Aorta (tissue), 5 donors: ENCODE measurements around the gene AGK. TPM values are rescaled to one million over a fixed set of nuclear protein-coding genes. Genes with fewer than 3 reads are reported as not detected.

ENCODE experiments used
- ATAC-seq: fragments of 200-7000 bp; cut with Tn5 transposase; one replicate; pipeline ENCODE4 v1.9.1; 2022; ENCODE audit warnings: moderate library complexity; ENCODE audit not compliant: low FRiP score
- DNase-seq, 2 donors: peaks; one replicate each; pipeline ENCODE4 v3.0.0-alpha.2; 2020
- H3K27ac ChIP-seq, 2 donors: one replicate each; pipeline ENCODE4 v1.5.1; 2013; ENCODE audit warnings: low read length in 2 of 2, mild to moderate bottlenecking in 2 of 2, moderate library complexity in 2 of 2, control low read depth in 1 of 2, inconsistent platforms in 1 of 2, low read depth in 1 of 2
- H3K27me3 ChIP-seq, 2 donors: one replicate each; pipeline ENCODE4 v1.6.1; 2013; ENCODE audit warnings: control low read depth in 1 of 2, low read length in 1 of 2, mild to moderate bottlenecking in 1 of 2, moderate library complexity in 1 of 2; ENCODE audit not compliant: insufficient read depth in 2 of 2, control insufficient read depth in 1 of 2
- H3K36me3 ChIP-seq, 2 donors: one replicate each; pipeline ENCODE4 v1.6.1; 2013; ENCODE audit warnings: control low read depth in 1 of 2, low read length in 1 of 2, mild to moderate bottlenecking in 1 of 2; ENCODE audit not compliant: insufficient read depth in 2 of 2, control insufficient read depth in 1 of 2
- H3K4me1 ChIP-seq, 2 donors: one replicate each; pipeline ENCODE4 v1.6.1; 2013; ENCODE audit warnings: low read length in 2 of 2, control low read depth in 1 of 2, mild to moderate bottlenecking in 1 of 2, moderate library complexity in 1 of 2; ENCODE audit not compliant: insufficient read depth in 2 of 2, control insufficient read depth in 1 of 2
- H3K4me3 ChIP-seq, 2 donors: one replicate each; pipeline ENCODE4 v1.5.1; 2013; ENCODE audit warnings: low read length in 2 of 2, control low read depth in 1 of 2, mild to moderate bottlenecking in 1 of 2
- H3K9me3 ChIP-seq: one replicate; pipeline ENCODE4 v1.6.1; 2013; ENCODE audit warnings: mild to moderate bottlenecking, low read length; ENCODE audit not compliant: control insufficient read depth
- WGBS, 2 donors: extraction: QIAGEN DNeasy Blood & Tissue Kit; methylation state at CpG; one replicate each; pipeline ENCODE4 v1.1.7; 2013; 5-methylcytosine and 5-hydroxymethylcytosine counted together
- intact Hi-C, 2 donors: fragments of 100-400 bp; cut with DNase I; formaldehyde crosslinking; loops; one replicate each; pipeline versions ENCODE4 v1.14.2 to v1.15.0; 2022
- polyA plus RNA-seq, 2 donors: library from polyadenylated mRNA; stranded (reverse); fragments of 200-250 nt; gene quantifications; one replicate each; pipeline ENCODE4 v1.2.3, GENCODE V29; 2013
- total RNA-seq, 2 donors: library from RNA; stranded (reverse); fragmentation: NEBNext Ultra II Directional; extraction: Animal tissue kit (Norgen Biotek cat#: 25700); gene quantifications; one replicate each; pipeline ENCODE4 v1.2.1, GENCODE V29; 2021
- donor health status: healthy with polysubstance abuse.
- donor health status: Bipolar disorder and iron deficiency.
- donor health status: DM: no; HTN: no; CAD: no.
- donor health status: DM: no; HTN: no; CAD: no.
- donor health status: DM: yes; HTN: yes; CAD: no.

The AGK gene
- total and polyA plus RNA-seq, 4 donors, result 4.6 to 29.3 (median 16.3) TPM

DNA sequence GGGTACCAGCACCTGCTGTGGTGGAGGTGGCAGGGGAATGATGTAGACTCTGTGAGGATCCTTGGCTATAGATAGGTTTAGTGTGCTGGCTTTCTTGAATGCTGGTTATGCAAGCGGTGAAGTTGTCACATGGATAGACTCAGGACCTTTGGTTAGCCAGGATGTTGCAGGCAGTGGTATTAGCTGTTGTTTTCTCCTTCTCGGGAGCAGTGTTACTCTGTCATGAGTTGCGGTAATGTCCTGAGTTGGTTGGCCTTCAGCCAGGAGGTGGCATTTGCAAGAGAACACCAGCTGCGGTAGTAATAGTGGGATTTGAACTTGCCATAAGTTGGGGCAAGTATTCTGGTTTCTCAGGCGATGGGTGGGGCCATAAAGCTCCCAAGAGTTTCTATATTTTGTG is 10.8 kb downstream of the AGK start:
- Histone ChIP-seq H3K27me3 (peaks cover 0 to 2% of the 10 kb centered on the region in 2 donors), H3K4me3 (no peak overlapping the region), H3K27ac (no peak overlapping the region), H3K4me1 (no peaks in the 10 kb centered on the region), H3K9me3 (no peaks in the 10 kb centered on the region), H3K36me3 (peaks cover 0 to 7% of the 10 kb centered on the region in 2 donors)
- ATAC-seq, result no peak
- no peak for DNase-seq
- intact Hi-C loops, result no loop called here
- WGBS, 2 donors, result 90 to 92% methylated on average over 5 of the region's 5 CpGs

DNA sequence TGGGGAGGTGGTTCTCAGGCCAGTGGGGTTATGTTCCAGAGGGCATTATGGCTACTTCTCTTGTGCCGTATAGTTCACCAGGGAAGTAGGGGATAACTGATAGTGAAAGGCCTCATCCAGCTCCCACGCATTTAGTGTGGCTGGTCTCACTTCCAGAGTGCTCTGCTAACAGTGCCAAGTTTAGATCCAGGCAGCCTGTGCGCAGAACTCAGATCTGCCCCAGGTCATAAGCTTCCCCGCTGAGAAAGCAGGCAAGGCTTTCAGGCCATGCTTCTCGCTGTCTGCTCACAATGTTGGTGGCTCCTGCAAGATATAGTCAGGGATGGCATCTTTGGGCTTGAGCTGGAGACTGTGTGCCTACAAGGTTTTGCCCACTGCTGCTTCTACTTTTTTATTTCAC is 11.3 kb downstream of the AGK start:
- Histone ChIP-seq H3K9me3 (no peaks in the 10 kb centered on the region), H3K4me1 (no peaks in the 10 kb centered on the region), H3K4me3 (no peak overlapping the region), H3K27me3 (peaks cover 0 to 2% of the 10 kb centered on the region in 2 donors), H3K27ac (no peak overlapping the region), H3K36me3 (peaks cover 0 to 7% of the 10 kb centered on the region in 2 donors)
- 95 to 96% methylated on average over 5 of the region's 5 CpGs for WGBS, 2 donors
- no peak for ATAC-seq
- no peak for DNase-seq
- intact Hi-C loops, result no loop called here

DNA sequence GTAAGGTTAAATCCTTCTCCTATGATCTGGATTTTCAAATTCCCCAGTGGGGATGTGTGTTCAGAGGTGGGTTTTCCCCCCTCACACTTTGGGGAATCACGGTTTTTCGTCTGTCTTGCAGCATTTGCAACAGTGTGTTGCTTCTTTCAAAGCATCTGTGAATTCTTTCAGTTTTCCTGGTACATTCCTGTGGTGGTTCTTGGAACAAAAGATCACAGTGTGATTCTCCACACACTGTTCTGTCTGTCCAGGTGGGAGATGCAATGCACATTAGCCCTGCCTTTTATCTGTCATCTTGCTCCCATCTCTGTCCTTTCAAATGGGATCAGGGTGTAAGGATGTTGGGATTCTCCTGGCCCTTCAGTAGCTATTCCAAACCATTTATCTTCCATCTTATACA is 11.8 kb downstream of the AGK start:
- intact Hi-C loops, result no loop called here
- no peak overlapping the region for H3K4me3 ChIP-seq
- no peaks in the 10 kb centered on the region for H3K4me1 ChIP-seq
- H3K27me3 ChIP-seq, result peaks cover 0 to 2% of the 10 kb centered on the region in 2 donors
- peaks cover 0 to 7% of the 10 kb centered on the region in 2 donors for H3K36me3 ChIP-seq
- no peaks in the 10 kb centered on the region for H3K9me3 ChIP-seq
- DNase-seq (no peak), ATAC-seq (no peak)
- 91 to 92% methylated on average over 2 of the region's 2 CpGs for WGBS, 2 donors
- no peak overlapping the region for H3K27ac ChIP-seq

DNA sequence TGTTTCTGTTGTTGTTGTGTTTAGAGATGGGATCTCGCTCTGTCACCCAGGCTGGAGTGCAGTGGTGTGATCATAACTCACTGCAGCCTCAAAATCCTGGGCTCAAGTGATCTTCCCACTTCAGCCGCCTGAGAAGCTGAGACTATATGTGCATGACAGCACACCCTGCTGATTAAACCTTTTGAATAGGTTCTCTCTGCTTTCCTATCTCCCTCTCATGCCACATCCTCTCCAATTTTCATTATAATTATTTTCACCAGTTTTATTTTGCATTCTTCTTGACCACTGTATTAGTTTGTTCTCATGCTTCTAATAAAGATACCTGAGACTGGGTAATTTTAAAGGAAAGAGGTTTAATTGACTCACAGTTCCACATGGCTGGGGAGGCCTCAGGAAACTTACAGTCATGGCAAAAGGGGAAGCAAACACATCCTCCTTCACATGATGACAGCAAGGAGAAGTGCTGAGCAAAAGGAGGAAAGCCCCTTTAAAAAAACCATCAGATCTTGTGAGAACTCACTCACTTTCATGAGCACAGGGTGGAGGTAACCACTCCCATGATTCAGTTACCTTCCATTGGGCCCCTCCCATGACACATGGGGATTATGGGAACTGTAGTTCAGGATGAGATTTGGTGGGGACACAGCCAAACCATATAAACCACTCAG is 12.9 kb downstream of the AGK start:
- ATAC-seq (no peak), DNase-seq (no peak)
- Histone ChIP-seq H3K27me3 (peaks cover 0 to 2% of the 10 kb centered on the region in 2 donors), H3K4me1 (no peaks in the 10 kb centered on the region), H3K36me3 (peaks cover 0 to 7% of the 10 kb centered on the region in 2 donors), H3K9me3 (no peaks in the 10 kb centered on the region), H3K4me3 (no peak overlapping the region), H3K27ac (no peak overlapping the region)
- intact Hi-C loops, result no loop called here
- WGBS, 2 donors, result 96 to 100% methylated on average over 2 of the region's 2 CpGs

DNA sequence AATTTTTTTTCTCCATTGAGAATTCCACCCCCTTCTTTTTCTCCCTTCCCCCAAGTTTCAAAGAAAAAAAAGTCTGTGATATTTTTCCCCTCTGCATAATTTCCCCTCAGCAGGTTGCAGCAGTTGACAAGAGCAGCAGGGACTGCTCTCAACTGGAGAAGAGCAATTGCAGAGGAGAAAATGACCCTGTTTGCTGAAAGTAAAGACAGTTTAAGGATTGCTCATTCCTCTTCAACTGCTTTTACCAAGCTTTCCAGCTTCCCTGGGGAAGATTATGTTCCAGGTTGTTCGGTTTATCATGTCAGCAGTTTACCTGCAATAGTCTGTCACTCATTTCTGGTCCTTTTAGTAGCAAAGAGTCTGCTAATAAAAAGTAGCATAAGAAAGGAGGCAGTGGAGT is 16.2 kb downstream of the AGK start:
- H3K36me3 ChIP-seq, result peaks cover 0 to 6% of the 10 kb centered on the region in 2 donors
- DNase-seq (no peak), ATAC-seq (no peak)
- H3K4me3 ChIP-seq, result no peak overlapping the region
- 94 to 97% methylated on average over 1 of the region's 1 CpG for WGBS, 2 donors
- H3K4me1 ChIP-seq, result no peaks in the 10 kb centered on the region
- H3K27me3 ChIP-seq, result peaks cover 0 to 2% of the 10 kb centered on the region in 2 donors
- H3K9me3 ChIP-seq, result no peaks in the 10 kb centered on the region
- H3K27ac ChIP-seq, result no peak overlapping the region
- intact Hi-C loops, result no loop called here

DNA sequence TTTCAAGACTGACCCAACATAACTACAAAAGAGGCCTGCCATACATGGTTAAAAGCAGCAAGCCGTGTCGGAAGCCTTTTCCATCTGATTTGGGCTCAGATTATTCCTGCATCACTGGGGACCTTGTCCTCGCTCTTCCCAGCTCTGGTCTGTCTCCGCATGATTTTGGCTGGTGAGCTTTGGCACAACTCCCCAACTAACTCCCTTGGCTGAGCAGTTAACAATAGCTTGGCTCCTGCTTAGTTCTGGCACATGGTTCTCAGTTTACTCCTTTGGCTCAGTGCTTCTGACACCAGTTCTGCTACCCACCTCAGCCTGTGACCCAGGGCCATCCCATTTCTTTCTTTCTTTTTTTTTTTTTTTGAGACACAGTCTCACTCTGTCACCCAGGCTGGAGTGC is 17.0 kb downstream of the AGK start:
- 38 to 48% methylated on average over 4 of the region's 4 CpGs for WGBS, 2 donors
- no peaks in the 10 kb centered on the region for H3K4me1 ChIP-seq
- intact Hi-C loops, result no loop called here
- no peak overlapping the region for H3K4me3 ChIP-seq
- H3K9me3 ChIP-seq, result no peaks in the 10 kb centered on the region
- H3K27ac ChIP-seq, result no peak overlapping the region
- peaks cover 0 to 2% of the 10 kb centered on the region in 2 donors for H3K27me3 ChIP-seq
- H3K36me3 ChIP-seq, result peaks cover 0 to 5% of the 10 kb centered on the region in 2 donors
- DNase-seq (no peak), ATAC-seq (no peak)

DNA sequence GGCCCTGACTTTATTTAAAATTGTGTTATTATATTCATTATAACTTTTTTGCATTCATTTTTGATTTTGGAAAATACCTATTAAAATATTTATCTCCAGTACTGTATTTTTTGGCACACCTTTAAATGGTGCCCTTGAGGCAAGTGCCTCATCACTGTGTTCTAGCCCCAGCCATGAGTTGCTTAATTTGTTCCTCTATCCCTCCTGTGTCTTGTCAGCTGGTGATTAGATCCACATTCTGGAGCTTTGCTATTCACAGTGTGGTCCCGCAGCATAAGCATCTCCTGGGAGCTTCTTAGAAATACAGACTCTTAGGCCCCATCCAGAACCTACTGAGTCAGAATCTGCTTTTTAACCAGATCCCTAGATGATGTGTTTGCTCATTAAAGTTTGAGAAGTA is 19.8 kb downstream of the AGK start:
- WGBS, 2 donors, result 91 to 100% methylated on average over 1 of the region's 1 CpG
- Histone ChIP-seq H3K9me3 (no peaks in the 10 kb centered on the region), H3K4me3 (no peak overlapping the region), H3K36me3 (peaks cover 0 to under 1% of the 10 kb centered on the region in 2 donors), H3K27me3 (peaks cover 0 to 2% of the 10 kb centered on the region in 2 donors), H3K4me1 (no peaks in the 10 kb centered on the region), H3K27ac (no peak overlapping the region)
- ATAC-seq (no peak), DNase-seq (no peak)
- intact Hi-C loops, result no loop called here

DNA sequence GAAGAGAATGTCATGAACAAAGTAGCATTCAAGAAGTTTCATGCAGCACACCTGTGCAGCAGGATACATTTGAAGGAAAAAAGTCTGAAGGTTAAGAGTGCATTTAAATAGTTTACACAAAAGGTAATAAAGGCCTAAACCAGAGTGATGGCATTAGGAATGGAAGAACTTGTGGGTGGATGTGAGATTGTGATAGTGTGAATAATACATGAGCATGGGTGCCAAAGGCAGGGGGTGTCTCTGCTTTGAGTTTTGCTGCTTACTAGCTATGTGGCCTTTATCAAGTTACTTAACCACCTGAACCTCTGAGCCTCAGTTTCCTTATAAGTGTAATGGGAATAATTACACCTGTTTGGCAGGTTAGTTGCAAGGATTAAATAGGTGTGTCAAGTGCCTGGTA is 21.0 kb downstream of the AGK start:
- H3K36me3 ChIP-seq, result peaks cover 0 to 5% of the 10 kb centered on the region in 2 donors
- no peaks in the 10 kb centered on the region for H3K4me1 ChIP-seq
- intact Hi-C loops, result no loop called here
- no peak overlapping the region for H3K27ac ChIP-seq
- H3K27me3 ChIP-seq, result no peaks in the 10 kb centered on the region
- no peak for ATAC-seq
- peaks cover 3% of the 10 kb centered on the region for H3K9me3 ChIP-seq
- H3K4me3 ChIP-seq, result no peak overlapping the region
- DNase-seq, result no peak

DNA sequence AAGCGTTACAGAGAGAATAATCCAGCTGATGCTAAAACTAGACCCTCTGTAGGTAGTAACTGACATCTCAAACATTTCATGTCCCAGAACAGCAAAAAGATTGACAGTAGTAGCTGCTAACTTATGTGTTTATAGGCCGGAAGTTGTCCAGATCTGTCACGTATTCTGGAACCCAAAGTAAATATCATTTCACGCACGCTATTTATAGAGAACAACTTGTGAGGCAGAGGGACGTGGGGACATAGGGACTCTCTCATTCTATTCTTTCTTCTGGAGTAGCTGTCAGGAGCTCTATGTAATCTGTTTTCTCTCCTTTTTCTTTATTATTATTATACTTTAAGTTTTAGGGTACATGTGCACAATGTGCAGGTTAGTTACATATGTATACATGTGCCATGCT is 22.3 kb downstream of the AGK start:
- no peaks in the 10 kb centered on the region for H3K4me1 ChIP-seq
- DNase-seq (no peak), ATAC-seq (no peak)
- no peak overlapping the region for H3K27ac ChIP-seq
- peaks cover 0 to 5% of the 10 kb centered on the region in 2 donors for H3K36me3 ChIP-seq
- 79 to 84% methylated on average over 6 of the region's 6 CpGs for WGBS, 2 donors
- H3K9me3 ChIP-seq, result peaks cover 3% of the 10 kb centered on the region
- intact Hi-C loops, result no loop called here
- no peaks in the 10 kb centered on the region for H3K27me3 ChIP-seq
- no peak overlapping the region for H3K4me3 ChIP-seq
